Measurements from ENCODE around the gene MTG1.

- TF ChIP-seq POLR2A (IDR thresholded peaks at IDR 0.05; ENCODE audit: low read length) (no peak), GATA1 (IDR thresholded peaks at IDR 0.05; ENCODE audit: low read depth, low read length) (no peak)
These were observed 21.4 kb upstream of the MTG1 start for GRCh38 chr10:133372507-133372906.

All from erythroblast (primary cell).